Measurements from ENCODE around the gene GOLIM4.

GOLIM4 gene

GRCh38 chr3:168087539-168087938, 8.2 kb downstream of the GOLIM4 start:
- no peak for DNase-seq (ENCODE audit: low read depth, low spot score)
- TF ChIP-seq, protein P1, sequence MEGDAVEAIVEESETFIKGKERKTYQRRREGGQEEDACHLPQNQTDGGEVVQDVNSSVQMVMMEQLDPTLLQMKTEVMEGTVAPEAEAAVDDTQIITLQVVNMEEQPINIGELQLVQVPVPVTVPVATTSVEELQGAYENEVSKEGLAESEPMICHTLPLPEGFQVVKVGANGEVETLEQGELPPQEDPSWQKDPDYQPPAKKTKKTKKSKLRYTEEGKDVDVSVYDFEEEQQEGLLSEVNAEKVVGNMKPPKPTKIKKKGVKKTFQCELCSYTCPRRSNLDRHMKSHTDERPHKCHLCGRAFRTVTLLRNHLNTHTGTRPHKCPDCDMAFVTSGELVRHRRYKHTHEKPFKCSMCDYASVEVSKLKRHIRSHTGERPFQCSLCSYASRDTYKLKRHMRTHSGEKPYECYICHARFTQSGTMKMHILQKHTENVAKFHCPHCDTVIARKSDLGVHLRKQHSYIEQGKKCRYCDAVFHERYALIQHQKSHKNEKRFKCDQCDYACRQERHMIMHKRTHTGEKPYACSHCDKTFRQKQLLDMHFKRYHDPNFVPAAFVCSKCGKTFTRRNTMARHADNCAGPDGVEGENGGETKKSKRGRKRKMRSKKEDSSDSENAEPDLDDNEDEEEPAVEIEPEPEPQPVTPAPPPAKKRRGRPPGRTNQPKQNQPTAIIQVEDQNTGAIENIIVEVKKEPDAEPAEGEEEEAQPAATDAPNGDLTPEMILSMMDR (IDR thresholded peaks at IDR 0.05; ENCODE audit: low read depth, low read length): no peak
- no peak overlapping the region for H3K4me3 ChIP-seq (ENCODE audit: low read depth, low read length)
- in situ Hi-C loops (cut with HindIII; ENCODE audit: low sequenced_read_pairs): no loop called here

DNA sequence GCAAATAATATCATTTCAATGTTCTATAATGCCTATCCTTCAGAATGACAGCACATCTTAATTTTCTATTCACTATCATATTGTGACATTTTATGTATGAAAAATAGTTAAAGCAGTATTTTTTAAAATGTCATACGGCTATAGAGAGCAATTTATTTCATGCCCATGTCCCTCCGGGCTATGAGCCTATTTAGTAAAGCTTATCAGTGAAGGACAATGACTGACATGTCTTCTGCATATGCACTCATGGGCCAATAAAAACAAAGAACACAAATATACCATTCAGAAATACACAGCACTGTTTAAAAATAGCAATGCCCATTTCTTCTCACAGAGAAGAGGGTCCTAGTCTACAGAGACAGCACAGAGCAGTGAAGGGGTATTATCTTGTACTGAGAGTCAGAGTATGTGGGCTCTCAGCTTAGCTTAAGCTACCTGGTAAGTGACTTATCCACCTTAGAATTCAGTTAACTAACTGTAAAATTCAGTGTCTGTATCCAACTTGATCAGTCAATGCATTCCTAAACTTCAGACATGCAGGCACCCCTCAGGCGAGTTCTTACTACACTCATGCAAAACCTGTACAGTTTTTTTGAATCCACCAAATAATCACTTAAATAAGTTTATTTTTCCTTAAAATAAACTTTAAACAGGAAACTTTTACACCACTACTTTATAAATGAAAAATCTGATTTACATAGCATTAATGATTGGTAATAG, 9.0 kb downstream of the GOLIM4 start:
- in situ Hi-C loops (cut with HindIII; ENCODE audit: low sequenced_read_pairs): no loop called here
- no peak for DNase-seq (ENCODE audit: low read depth, low spot score)
- H3K4me3 ChIP-seq (ENCODE audit: low read depth, low read length): no peak overlapping the region
- TF ChIP-seq, protein P1 (IDR thresholded peaks at IDR 0.05; ENCODE audit: low read depth, low read length): no peak

DNA sequence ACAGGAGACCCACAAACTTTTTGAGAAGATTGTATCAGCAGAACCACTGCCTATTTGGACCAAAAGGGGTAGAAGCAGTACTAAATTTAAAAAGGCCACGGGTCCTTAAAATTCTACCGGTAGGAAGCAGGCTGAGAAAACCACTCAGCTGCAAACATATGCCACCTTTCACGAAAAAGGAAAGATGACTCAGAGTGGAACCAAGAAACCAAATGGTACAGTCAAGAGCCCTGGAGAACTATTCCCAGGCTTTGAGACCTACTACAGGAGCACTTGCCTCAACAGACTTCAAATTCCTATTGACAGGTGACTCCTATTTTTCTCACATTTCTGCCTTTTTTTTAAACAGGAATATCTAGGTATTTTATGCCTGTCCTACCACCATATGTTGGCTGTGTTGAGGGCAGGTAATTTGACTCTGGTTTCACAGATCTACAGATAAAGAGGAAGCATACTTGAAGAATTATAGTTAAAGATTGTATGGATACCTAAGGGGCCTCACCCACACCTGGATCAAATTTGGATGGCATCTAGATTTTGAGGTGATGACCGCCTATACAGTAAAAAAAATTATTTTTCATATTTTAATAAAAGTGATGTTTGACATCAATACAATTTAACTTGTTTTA, 10.1 kb downstream of the GOLIM4 start:
- TF ChIP-seq, protein P1 (IDR thresholded peaks at IDR 0.05; ENCODE audit: low read depth, low read length): no peak
- in situ Hi-C loops (cut with HindIII; ENCODE audit: low sequenced_read_pairs): no loop called here
- no peak overlapping the region for H3K4me3 ChIP-seq (ENCODE audit: low read depth, low read length)
- no peak for DNase-seq (ENCODE audit: low read depth, low spot score)

DNA sequence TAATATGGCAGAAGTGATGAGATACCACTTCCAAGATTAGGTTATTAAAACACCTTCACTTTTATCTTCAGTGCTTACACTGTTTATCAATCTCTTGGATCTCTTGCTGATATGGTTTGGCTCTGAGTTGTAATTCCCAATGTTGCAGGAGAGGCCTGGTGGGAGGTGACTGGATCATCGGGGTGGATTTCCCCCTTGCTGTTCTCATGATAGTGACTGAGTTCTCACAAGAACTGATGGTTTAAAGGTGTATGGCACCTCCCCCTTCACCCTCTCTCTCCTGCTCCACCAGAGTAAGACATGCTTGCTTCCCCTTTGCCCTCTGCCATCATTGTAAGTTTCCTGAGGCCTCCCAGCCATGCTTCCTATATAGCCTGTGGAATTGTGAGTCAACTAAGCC, 11.8 kb downstream of the GOLIM4 start:
- TF ChIP-seq, protein P1 (IDR thresholded peaks at IDR 0.05; ENCODE audit: low read depth, low read length): no peak
- no peak overlapping the region for H3K4me3 ChIP-seq (ENCODE audit: low read depth, low read length)
- in situ Hi-C loops (cut with HindIII; ENCODE audit: low sequenced_read_pairs): no loop called here
- DNase-seq (ENCODE audit: low read depth, low spot score): no peak

GRCh38 chr3:168081856-168082255, 13.9 kb downstream of the GOLIM4 start:
- in situ Hi-C loops (cut with HindIII; ENCODE audit: low sequenced_read_pairs): no loop called here
- H3K4me3 ChIP-seq (ENCODE audit: low read depth, low read length): no peak overlapping the region
- DNase-seq (ENCODE audit: low read depth, low spot score): no peak
- TF ChIP-seq, protein P1 (IDR thresholded peaks at IDR 0.05; ENCODE audit: low read depth, low read length): no peak

DNA sequence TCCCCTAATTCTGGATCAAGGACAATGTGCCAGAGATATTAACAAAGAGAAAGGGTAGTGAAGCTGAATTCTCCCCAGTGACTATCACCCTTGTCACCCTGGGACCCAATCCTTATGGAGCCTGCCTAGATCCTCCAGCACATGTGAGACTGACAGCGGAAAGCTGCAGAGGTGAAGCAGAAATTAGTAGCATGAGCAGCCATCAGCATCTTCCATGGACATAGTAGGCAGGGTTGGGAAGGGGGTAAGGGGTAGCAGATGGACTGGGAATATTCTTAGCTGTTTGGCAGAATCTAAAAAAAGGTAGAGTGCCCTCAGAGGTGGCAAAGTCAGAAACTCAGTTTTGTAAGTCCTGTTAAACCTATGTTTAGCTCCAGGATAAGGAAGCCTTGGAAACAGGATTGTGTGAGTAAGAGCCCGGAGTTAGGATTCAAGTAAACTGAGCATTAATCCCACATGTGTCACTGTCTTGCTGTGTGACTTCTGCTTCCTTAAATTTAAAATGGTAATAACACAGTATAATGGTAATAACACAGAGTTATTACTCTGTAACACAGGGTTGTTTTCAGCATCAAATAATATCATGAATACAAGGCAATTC, 14.5 kb downstream of the GOLIM4 start:
- H3K4me3 ChIP-seq (ENCODE audit: low read depth, low read length): no peak overlapping the region
- TF ChIP-seq, protein P1 (IDR thresholded peaks at IDR 0.05; ENCODE audit: low read depth, low read length): no peak
- in situ Hi-C loops (cut with HindIII; ENCODE audit: low sequenced_read_pairs): no loop called here
- DNase-seq (ENCODE audit: low read depth, low spot score): no peak
